ENCODE data around the gene TEX36. TPM values are rescaled to one million over a fixed set of nuclear protein-coding genes. Genes with fewer than 3 reads are reported as not detected.

The TEX36 gene
- total and polyA plus RNA-seq, 2 of the 13 experiments (the other 11 are each of a cell fraction or from before 2014, with no cell fraction given), result not detected

DNA sequence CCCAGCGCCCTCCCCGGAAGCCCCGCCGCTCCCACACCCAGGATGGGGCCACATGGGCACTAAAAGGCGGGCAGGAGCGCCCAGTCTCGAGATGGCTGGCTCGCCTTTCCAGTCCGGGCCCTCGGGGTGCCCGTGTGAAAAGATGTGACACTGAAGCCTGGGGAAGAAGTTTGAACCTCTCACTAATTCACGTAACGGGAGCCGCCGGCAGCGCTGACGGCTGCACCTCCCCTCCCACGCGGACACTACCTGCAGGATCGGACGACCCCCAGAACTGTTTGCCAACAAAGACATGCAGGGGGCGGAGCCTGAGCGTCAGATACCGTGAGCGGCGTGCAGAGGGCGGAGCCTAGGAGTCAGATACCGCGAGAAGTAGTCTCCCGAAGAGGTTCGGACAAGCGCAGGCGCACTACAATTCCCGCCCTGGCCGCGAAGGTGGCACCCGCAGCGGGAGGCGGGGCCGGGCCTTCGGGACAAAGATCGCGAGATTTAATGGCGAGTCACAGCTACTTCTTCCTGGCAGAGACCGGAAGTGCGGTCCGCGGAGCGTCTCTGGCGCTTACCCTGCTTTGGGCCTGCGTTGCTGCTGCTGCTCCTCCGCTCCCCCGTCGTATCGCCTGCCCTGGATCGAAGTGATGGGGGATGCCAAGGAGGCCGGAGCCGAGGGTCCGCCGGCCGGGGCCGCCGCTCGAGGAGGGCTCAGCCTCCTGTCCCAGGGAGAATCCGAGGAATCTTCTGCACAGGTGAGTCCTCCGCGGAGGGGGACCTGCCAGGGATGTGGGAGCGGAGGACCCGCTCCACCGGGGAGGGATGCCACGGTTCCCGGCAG lies 36.4 kb upstream of the TEX36 start, which contains the start of gene EDRF1 (continued):
- TF ChIP-seq, protein P1, sequence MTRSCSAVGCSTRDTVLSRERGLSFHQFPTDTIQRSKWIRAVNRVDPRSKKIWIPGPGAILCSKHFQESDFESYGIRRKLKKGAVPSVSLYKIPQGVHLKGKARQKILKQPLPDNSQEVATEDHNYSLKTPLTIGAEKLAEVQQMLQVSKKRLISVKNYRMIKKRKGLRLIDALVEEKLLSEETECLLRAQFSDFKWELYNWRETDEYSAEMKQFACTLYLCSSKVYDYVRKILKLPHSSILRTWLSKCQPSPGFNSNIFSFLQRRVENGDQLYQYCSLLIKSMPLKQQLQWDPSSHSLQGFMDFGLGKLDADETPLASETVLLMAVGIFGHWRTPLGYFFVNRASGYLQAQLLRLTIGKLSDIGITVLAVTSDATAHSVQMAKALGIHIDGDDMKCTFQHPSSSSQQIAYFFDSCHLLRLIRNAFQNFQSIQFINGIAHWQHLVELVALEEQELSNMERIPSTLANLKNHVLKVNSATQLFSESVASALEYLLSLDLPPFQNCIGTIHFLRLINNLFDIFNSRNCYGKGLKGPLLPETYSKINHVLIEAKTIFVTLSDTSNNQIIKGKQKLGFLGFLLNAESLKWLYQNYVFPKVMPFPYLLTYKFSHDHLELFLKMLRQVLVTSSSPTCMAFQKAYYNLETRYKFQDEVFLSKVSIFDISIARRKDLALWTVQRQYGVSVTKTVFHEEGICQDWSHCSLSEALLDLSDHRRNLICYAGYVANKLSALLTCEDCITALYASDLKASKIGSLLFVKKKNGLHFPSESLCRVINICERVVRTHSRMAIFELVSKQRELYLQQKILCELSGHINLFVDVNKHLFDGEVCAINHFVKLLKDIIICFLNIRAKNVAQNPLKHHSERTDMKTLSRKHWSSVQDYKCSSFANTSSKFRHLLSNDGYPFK (CRISPR knock-in tag; IDR thresholded peaks at IDR 0.05; ENCODE audit: borderline replicate concordance), result peak; percentile 98; the same call in 1 of the 2 replicates
- TF ChIP-seq ELF3 (CRISPR knock-in tag; IDR thresholded peaks at IDR 0.05) (peak; percentile 52; the same call in 1 of the 2 replicates), HNF4A (CRISPR knock-in tag; IDR thresholded peaks at IDR 0.05) (peak; percentile 4; the same call in 1 of the 2 replicates), ZNF790 (CRISPR knock-in tag; IDR thresholded peaks at IDR 0.05; ENCODE audit: borderline replicate concordance) (peak; percentile 98), DNMT3B (CRISPR knock-in tag; conservative IDR thresholded peaks at IDR 0.05) (0 out of 2 replicates have a peak, but pooled peaks have one; percentile 64), ZNF788 (CRISPR knock-in tag; IDR thresholded peaks at IDR 0.05; ENCODE audit: borderline replicate concordance) (peak; percentile 50; the same call in 1 of the 2 replicates), HDAC2 (CRISPR knock-in tag; IDR thresholded peaks at IDR 0.05) (0 out of 2 replicates have a peak, but pooled peaks have one; percentile 15), KLF9 (CRISPR knock-in tag; IDR thresholded peaks at IDR 0.05; ENCODE audit: low read depth) (no peak), MED1 (CRISPR knock-in tag; IDR thresholded peaks at IDR 0.05) (peak; percentile 68), ZNF350 (CRISPR knock-in tag; IDR thresholded peaks at IDR 0.05; ENCODE audit: borderline replicate concordance, low read depth) (peak; percentile 90), ATF1 (CRISPR knock-in tag; IDR thresholded peaks at IDR 0.05) (peak; percentile 60), ZNF484 (CRISPR knock-in tag; IDR thresholded peaks at IDR 0.05; ENCODE audit: borderline replicate concordance, low read depth) (no peak), ZMYM3 (CRISPR knock-in tag; IDR thresholded peaks at IDR 0.05) (no peak), ZBTB10 (CRISPR knock-in tag; IDR thresholded peaks at IDR 0.05; ENCODE audit: borderline replicate concordance) (peak; percentile 73; the same call in 1 of the 2 replicates)
- TF ChIP-seq, protein P2, sequence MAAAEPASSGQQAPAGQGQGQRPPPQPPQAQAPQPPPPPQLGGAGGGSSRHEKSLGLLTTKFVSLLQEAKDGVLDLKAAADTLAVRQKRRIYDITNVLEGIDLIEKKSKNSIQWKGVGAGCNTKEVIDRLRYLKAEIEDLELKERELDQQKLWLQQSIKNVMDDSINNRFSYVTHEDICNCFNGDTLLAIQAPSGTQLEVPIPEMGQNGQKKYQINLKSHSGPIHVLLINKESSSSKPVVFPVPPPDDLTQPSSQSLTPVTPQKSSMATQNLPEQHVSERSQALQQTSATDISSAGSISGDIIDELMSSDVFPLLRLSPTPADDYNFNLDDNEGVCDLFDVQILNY (CRISPR knock-in tag; conservative IDR thresholded peaks at IDR 0.05), result 0 out of 2 replicates have a peak, but pooled peaks have one; percentile 13
- TF ChIP-seq, protein P3, sequence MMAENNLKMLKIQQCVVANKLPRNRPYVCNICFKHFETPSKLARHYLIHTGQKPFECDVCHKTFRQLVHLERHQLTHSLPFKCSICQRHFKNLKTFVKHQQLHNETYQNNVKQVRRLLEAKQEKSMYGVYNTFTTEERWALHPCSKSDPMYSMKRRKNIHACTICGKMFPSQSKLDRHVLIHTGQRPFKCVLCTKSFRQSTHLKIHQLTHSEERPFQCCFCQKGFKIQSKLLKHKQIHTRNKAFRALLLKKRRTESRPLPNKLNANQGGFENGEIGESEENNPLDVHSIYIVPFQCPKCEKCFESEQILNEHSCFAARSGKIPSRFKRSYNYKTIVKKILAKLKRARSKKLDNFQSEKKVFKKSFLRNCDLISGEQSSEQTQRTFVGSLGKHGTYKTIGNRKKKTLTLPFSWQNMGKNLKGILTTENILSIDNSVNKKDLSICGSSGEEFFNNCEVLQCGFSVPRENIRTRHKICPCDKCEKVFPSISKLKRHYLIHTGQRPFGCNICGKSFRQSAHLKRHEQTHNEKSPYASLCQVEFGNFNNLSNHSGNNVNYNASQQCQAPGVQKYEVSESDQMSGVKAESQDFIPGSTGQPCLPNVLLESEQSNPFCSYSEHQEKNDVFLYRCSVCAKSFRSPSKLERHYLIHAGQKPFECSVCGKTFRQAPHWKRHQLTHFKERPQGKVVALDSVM (CRISPR knock-in tag; IDR thresholded peaks at IDR 0.05), result peak; percentile 75
- TF ChIP-seq, protein P4, sequence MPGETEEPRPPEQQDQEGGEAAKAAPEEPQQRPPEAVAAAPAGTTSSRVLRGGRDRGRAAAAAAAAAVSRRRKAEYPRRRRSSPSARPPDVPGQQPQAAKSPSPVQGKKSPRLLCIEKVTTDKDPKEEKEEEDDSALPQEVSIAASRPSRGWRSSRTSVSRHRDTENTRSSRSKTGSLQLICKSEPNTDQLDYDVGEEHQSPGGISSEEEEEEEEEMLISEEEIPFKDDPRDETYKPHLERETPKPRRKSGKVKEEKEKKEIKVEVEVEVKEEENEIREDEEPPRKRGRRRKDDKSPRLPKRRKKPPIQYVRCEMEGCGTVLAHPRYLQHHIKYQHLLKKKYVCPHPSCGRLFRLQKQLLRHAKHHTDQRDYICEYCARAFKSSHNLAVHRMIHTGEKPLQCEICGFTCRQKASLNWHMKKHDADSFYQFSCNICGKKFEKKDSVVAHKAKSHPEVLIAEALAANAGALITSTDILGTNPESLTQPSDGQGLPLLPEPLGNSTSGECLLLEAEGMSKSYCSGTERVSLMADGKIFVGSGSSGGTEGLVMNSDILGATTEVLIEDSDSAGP (CRISPR knock-in tag; IDR thresholded peaks at IDR 0.05; ENCODE audit: borderline replicate concordance), result peak; percentile 94

Measured in HepG2 (cell line).